GM10266 (cell line): ENCODE measurements around the gene INTS1.

Experiments
- DNase-seq: peaks from one replicate; pipeline ENCODE4 v3.0.0; 2012; ENCODE audit errors: extremely low spot score
- CTCF ChIP-seq: IDR thresholded peaks from 2 replicates; pipeline ENCODE4 v1.5.1; 2012; ENCODE audit warnings: mild to moderate bottlenecking, low read depth; ENCODE audit not compliant: control insufficient read depth, insufficient read depth; ENCODE audit errors: missing control alignments

The INTS1 gene

DNA sequence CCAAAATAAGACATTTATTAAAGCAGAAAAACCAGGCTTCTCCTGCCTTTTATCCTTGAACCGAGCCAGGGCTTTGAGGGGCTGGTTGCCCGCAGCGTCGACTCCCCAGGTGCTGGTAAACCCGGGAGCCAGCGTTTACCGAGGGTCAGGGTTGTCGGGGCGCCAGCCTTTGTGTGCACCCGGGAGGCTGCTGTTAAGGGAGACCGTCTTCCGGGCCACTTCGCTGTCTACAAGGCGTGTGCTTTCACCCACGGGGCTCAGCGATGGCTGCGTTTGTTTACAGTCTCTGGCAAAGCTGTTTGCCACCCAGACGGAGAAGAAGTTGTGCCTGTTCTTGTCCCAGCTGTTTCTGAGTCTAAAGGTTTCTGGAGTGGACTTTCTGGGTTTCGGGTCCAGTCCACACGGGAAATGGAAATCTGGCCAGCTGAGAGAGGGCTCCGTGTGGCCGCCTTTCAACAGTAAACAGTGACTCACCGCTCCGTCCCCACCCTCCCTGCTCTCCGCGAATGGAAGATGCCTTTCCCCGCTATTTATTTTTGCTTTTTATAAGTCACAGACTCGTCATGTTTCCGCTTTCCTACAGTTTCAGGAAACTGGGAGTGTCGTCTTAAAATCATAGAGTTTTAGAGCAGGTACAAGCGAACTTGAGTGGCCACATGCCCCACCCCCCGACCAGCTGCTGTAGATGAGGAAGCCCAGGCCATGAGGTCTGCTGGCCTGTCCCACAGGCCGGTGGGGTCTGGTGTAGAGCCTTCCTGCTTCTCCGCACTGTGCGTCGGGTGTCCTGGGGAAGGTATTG lies 28.5 kb upstream of the INTS1 start:
- no peak for DNase-seq

DNA sequence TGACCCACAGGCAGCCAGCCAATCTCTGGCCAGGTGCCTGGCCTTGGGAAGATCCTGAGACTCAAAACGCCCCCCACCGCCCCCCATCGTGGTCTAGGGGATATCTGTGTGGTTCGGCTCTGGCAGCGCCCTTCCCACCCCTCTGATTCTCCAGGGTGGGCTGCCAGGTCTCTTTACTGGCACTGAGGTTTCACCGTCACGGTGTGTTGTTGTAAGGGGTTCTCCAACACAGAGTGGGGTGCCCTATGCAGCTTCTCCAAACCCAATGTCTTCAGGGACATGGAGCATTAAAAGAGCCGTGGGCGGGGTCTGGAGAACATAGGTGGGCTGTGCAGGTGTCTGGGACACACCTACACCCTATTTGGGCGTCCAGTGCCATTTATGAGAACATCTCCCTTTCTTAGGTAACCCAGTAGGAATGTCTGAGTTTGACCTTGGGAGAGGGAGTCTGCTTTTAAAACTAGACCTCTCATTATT lies 27.8 kb upstream of the INTS1 start:
- TF ChIP-seq CTCF: no peak
- no peak for DNase-seq

More for the DNA sequence above, 28.5 kb upstream of the INTS1 start:
- no peak for TF ChIP-seq CTCF

GRCh38 chr7:1531263-1531978 lies 27.2 kb upstream of the INTS1 start:
- TF ChIP-seq CTCF: no peak
- DNase-seq: no peak

DNA sequence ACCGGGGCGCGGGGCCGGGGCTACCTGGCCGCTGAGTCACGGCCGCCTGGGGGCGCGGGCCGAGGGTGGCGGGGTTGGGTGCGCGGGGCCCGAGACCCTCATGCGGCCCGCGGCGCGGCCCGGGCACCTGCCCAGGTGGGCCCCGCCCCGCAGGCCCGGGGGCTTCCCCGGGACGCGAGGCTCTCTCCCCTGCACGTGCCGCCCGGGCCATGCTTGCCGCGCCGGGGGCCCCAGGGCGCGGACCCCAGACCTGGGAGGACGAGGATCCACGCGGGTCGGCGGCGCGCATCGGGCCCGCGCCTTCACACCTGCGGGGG lies 26.7 kb upstream of the INTS1 start:
- TF ChIP-seq CTCF: no peak
- no peak for DNase-seq

DNA sequence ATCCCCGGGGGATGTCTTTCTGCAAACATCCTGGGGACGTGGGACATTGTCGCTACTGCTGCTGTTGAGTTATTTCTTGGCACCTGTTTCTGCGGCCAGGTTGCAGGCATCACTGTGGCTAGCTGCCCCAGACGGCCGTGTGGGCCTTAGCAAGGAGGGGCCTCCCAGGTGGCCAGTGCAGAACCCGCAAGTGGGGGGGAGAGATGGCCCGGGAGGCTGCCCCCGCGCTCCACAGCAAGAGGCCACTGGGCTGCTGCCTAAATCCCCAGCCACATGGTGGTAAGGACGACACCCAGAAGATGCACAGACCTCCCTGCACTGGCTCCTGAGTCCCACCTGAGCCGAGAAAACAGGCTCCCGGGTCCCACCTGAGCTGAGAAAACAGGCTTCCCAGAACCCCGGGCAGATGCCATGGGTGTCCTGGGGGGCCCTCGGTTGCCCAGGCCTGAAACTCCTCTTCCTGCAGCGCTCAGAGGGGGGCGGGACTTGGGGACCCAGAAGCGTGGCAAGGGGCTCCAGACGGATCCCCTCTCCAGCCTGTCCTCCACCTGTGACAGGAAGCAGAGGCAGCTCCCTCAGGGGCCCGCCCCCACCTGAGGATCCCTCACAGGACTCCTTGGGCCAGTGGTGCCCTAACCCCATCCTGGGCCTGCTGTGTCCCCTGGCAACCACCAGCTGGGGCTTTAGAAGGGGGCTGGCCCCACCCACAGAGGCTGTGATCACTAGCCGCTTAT lies 25.4 kb upstream of the INTS1 start:
- DNase-seq: no peak

GRCh38 chr7:1526271-1526754 lies 22.1 kb upstream of the INTS1 start:
- no peak for TF ChIP-seq CTCF
- DNase-seq: no peak

More for the DNA sequence above, 25.4 kb upstream of the INTS1 start:
- no peak for TF ChIP-seq CTCF
